ENCODE results near the gene PDE10A.

- no peak for TF ChIP-seq CTCF (IDR thresholded peaks at IDR 0.05; ENCODE audit: insufficient read depth, low read depth, low read length)
- no peak for TF ChIP-seq EZH2 (IDR thresholded peaks at IDR 0.05; ENCODE audit: insufficient read depth, low read length)
Measured at GRCh38 chr6:165552248-165552736, 110.7 kb downstream of the PDE10A start.
